Measurements from ENCODE around the gene CRHBP. TPM values are rescaled to one million over a fixed set of nuclear protein-coding genes. Genes with fewer than 3 reads are reported as not detected.

CRHBP gene
- polyA plus RNA-seq, 2 of the 4 experiments (the other 2 are of a cell fraction), result not detected

- ATAC-seq (no peak), DNase-seq (ENCODE audit: low read depth in 1 of 2, low spot score in 1 of 2) (no peak), FAIRE-seq (no peak)
- CTCF ChIA-PET, result interaction anchor here (0.8 to 1.1 kb wide), 2 partner anchors 14 to 58 kb away, joined by 3 to 5 read pairs; no protein-coding TSS in a partner anchor
- WGBS (ENCODE audit: missing lambda C conversion rate), result 52% methylated on average over 4 of the region's 4 CpGs
- no peak for TF ChIP-seq RFX5 (IDR thresholded peaks at IDR 0.05)
- no peak for TF ChIP-seq NFE2L2 (conservative IDR thresholded peaks at IDR 0.05; ENCODE audit: low read length)
- TF ChIP-seq HES2 (IDR thresholded peaks at IDR 0.05), result no peak
- TF ChIP-seq, protein P1, sequence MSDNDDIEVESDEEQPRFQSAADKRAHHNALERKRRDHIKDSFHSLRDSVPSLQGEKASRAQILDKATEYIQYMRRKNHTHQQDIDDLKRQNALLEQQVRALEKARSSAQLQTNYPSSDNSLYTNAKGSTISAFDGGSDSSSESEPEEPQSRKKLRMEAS (IDR thresholded peaks at IDR 0.05), result no peak
- TF ChIP-seq ATOH8 (CRISPR knock-in tag; IDR thresholded peaks at IDR 0.05; ENCODE audit: low read depth), result no peak
- TF ChIP-seq FOXS1 (CRISPR knock-in tag; IDR thresholded peaks at IDR 0.05), result no peak
- TF ChIP-seq CBX8 (IDR thresholded peaks at IDR 0.05), result no peak
- no peak for TF ChIP-seq POLR2A (IDR thresholded peaks at IDR 0.05; ENCODE audit: low read length)
- no peak for TF ChIP-seq JUNB (IDR thresholded peaks at IDR 0.05)
- Histone ChIP-seq H3K9me3 (no peaks in the 10 kb centered on the region), H3K27ac (no peak overlapping the region), H3K4me2 (no peak overlapping the region), H3K4me3 (no peak overlapping the region), H3K4me1 (no peaks in the 10 kb centered on the region)
- POLR2A ChIA-PET, result no interaction called here
Measured at GRCh38 chr5:76927961-76928360, 24.9 kb upstream of the CRHBP start.

GRCh38 chr5:76930083-76930482 lies 22.8 kb upstream of the CRHBP start:
- Histone ChIP-seq H3K4me2 (no peak overlapping the region), H3K9me3 (no peaks in the 10 kb centered on the region), H3K4me1 (no peaks in the 10 kb centered on the region), H3K4me3 (no peak overlapping the region), H3K27ac (no peak overlapping the region)
- TF ChIP-seq HEYL (CRISPR knock-in tag; IDR thresholded peaks at IDR 0.05) (no peak), ATOH8 (CRISPR knock-in tag; IDR thresholded peaks at IDR 0.05; ENCODE audit: low read depth) (no peak), CHD2 (IDR thresholded peaks at IDR 0.05; ENCODE audit: low read length, partially characterized antibody) (no peak), ELK1 (IDR thresholded peaks at IDR 0.05; ENCODE audit: low read depth, low read length) (no peak), FOSL2 (IDR thresholded peaks at IDR 0.05) (no peak), FOSL2 (CRISPR knock-in tag; IDR thresholded peaks at IDR 0.05) (no peak), RCOR1 (IDR thresholded peaks at IDR 0.05; ENCODE audit: low read depth, low read length) (no peak), ZFP36 (IDR thresholded peaks at IDR 0.05; ENCODE audit: borderline replicate concordance, partially characterized antibody) (no peak), GATA3 (IDR thresholded peaks at IDR 0.05; ENCODE audit: borderline replicate concordance) (no peak)
- TF ChIP-seq, protein P2, sequence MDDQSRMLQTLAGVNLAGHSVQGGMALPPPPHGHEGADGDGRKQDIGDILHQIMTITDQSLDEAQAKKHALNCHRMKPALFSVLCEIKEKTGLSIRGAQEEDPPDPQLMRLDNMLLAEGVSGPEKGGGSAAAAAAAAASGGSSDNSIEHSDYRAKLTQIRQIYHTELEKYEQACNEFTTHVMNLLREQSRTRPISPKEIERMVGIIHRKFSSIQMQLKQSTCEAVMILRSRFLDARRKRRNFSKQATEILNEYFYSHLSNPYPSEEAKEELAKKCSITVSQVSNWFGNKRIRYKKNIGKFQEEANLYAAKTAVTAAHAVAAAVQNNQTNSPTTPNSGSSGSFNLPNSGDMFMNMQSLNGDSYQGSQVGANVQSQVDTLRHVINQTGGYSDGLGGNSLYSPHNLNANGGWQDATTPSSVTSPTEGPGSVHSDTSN (IDR thresholded peaks at IDR 0.05), result no peak
- TF ChIP-seq, protein P3, sequence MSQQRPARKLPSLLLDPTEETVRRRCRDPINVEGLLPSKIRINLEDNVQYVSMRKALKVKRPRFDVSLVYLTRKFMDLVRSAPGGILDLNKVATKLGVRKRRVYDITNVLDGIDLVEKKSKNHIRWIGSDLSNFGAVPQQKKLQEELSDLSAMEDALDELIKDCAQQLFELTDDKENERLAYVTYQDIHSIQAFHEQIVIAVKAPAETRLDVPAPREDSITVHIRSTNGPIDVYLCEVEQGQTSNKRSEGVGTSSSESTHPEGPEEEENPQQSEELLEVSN (IDR thresholded peaks at IDR 0.05; ENCODE audit: borderline replicate concordance, low read depth), result no peak
- POLR2A ChIA-PET, result no interaction called here
- 36% methylated on average over 4 of the region's 4 CpGs for WGBS (ENCODE audit: missing lambda C conversion rate)
- FAIRE-seq (no peak), DNase-seq (ENCODE audit: low read depth in 1 of 2, low spot score in 1 of 2) (no peak), ATAC-seq (no peak)
- CTCF ChIA-PET, result interaction anchor here (1.1 to 2.6 kb wide), 2 partner anchors 25 to 62 kb away, joined by 3 to 7 read pairs; no protein-coding TSS in a partner anchor

DNA sequence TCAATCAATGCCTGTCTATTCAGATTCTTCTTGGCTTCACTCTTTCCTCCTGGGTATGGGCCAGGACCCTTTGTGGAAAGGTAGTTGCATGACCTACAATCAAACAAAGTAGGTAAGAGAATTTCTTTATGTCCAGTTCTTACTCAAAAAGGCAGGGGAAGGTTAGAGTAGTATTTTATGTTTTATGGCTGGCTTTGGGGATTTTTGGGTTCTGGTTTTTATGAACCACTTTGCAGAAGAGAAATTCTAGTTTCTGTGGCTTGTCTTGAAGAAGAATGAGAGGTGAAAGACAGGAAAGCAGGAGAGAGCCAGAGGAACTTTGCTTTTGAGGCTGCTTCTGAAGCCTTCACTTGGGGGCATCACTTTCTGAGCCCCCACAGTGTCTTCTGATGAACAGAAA lies 14.7 kb upstream of the CRHBP start:
- no peaks in the 10 kb centered on the region for H3K4me1 ChIP-seq
- no peak overlapping the region for H3K4me3 ChIP-seq
- DNase-seq (ENCODE audit: low read depth in 1 of 2, low spot score in 1 of 2), result no peak
- H3K4me2 ChIP-seq, result no peak overlapping the region
- H3K9me3 ChIP-seq, result no peaks in the 10 kb centered on the region
- no peak for ATAC-seq
- no peak overlapping the region for H3K27ac ChIP-seq
- POLR2A ChIA-PET, result no interaction called here
- TF ChIP-seq TP53 (CRISPR knock-in tag; IDR thresholded peaks at IDR 0.05) (no peak), NPAS2 (CRISPR knock-in tag; IDR thresholded peaks at IDR 0.05; ENCODE audit: borderline replicate concordance) (no peak), ELK1 (IDR thresholded peaks at IDR 0.05; ENCODE audit: low read depth, low read length) (no peak), CBX2 (IDR thresholded peaks at IDR 0.05; ENCODE audit: borderline replicate concordance, low read depth) (no peak), ZNF302 (CRISPR knock-in tag; IDR thresholded peaks at IDR 0.05) (no peak), BHLHE40 (IDR thresholded peaks at IDR 0.05; ENCODE audit: low read depth, low read length) (no peak), RARB (CRISPR knock-in tag; IDR thresholded peaks at IDR 0.05) (no peak), CHD4 (IDR thresholded peaks at IDR 0.05; ENCODE audit: borderline replicate concordance) (no peak), ESRRA (IDR thresholded peaks at IDR 0.05; ENCODE audit: borderline replicate concordance, low read length) (no peak), MAZ (IDR thresholded peaks at IDR 0.05; ENCODE audit: borderline replicate concordance, low read depth, low read length) (no peak)
- CTCF ChIA-PET, result no interaction called here
- FAIRE-seq, result no peak
